ENCODE measurements around the gene RBPMS2.
A peak's percentile ranks its signal among the peaks of the same experiment; 100 is the strongest.
"Not testable (repeated sequence)": the region's sequence is repeated elsewhere in the genome, so short reads cannot be mapped to it uniquely, and the experiment has no call there.

RBPMS2 gene

DNA sequence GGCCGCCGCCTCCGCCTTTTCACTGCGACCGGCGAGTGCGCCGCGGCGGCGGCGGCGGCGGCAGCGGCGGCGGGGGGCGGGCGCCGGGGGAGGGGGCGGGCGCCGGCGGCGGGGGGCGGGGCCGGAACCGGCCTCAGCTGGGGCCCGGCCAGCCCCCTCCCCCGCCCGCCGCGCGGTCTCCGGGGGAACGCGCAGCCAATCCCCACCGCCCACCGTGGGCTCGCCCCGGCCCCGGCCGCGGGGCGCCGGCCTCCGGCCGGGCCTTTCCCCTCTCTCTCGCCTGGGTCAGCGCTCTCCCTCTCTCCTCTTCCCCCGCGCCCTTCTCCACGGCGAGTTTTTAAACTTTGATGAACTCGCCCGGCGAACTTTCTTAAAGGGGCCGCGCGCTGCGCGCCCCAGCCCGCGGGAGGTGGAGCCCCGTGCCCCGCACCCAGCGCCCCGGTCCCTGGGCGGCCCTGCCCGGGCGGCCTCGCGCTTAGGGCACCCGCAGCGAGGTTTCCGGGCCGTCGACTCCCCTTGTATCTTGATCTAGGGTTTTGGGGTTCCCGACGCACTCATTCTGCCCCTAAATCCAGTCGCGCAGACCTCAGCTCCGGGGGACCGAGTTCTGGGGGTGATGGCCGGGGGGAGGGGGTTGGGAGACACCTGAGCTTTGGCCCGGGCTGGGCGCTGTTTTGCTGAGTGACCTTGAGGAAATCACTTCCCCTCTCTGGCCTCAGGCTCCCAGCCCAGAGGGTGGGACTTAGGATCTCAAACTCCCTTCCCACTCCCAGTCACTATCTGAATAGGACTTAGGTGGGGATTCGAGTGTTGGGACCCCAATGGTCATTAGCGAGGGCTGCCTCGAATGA is at the start of gene RBPMS2:
Gene RBPMS2, minus strand, starts transcription at position 39 of the 851 bp plus-strand sequence. CDS start 270 bp downstream, outside the sequence.
- peak within 1 kb of the TSS; percentile 80 for H2AFZ ChIP-seq (ENCODE audit: low read depth, low read length)
- peak; percentile 20 for DNase-seq
- H3K9ac ChIP-seq (ENCODE audit: low read depth, low read length), result peak within 1 kb of the TSS; percentile 55
- H4K20me1 ChIP-seq (ENCODE audit: insufficient read depth, low read length), result no peaks in the 10 kb centered on the region
- H3K79me2 ChIP-seq (ENCODE audit: insufficient read depth, low read length), result no peaks in the 10 kb centered on the region
- peak within 1 kb of the TSS; percentile 85 for H3K4me2 ChIP-seq (ENCODE audit: insufficient read depth, low read length)
- H3K27ac ChIP-seq (ENCODE audit: low read length), result no peak within 1 kb of the TSS; the same call in 1 of the 2 replicates
- peak within 1 kb of the TSS; percentile 47 to 62; a peak in 3 of 4 replicates for H3K4me3 ChIP-seq (ENCODE audit: low read depth in 1 of 2, low read length in 2 of 2)
- H3K27me3 ChIP-seq (ENCODE audit: insufficient read depth, low read length, poor library complexity), result no peaks in the 10 kb centered on the region
- H3K4me1 ChIP-seq (ENCODE audit: insufficient read depth, low read length), result peaks cover 7% of the 10 kb centered on the region
- no peaks in the 10 kb centered on the region for H3K36me3 ChIP-seq (ENCODE audit: insufficient read depth, low read length)
- TF ChIP-seq EZH2 (IDR thresholded peaks at IDR 0.05; ENCODE audit: borderline replicate concordance, low read depth, low read length, severe bottlenecking) (no peak), CTCF (IDR thresholded peaks at IDR 0.05; ENCODE audit: borderline replicate concordance, extremely low read depth, low read length, poor library complexity, severe bottlenecking) (no peak)
- no peaks in the 10 kb centered on the region for H3K9me3 ChIP-seq (ENCODE audit: insufficient read depth, low read length, severe bottlenecking)
- ATAC-seq (ENCODE audit: insufficient read depth, low read depth), result peak; percentile 74

GRCh38 chr15:64824929-64825430 is 49.6 kb upstream of the RBPMS2 start:
- H3K36me3 ChIP-seq (ENCODE audit: insufficient read depth, low read length), result peaks cover 17% of the 10 kb centered on the region
- no peaks in the 10 kb centered on the region for H3K27me3 ChIP-seq (ENCODE audit: insufficient read depth, low read length, poor library complexity)
- no peak for DNase-seq
- peak overlapping the region; percentile 73 for H3K9ac ChIP-seq (ENCODE audit: low read depth, low read length)
- peaks cover 28% of the 10 kb centered on the region for H3K4me1 ChIP-seq (ENCODE audit: insufficient read depth, low read length)
- TF ChIP-seq EZH2 (IDR thresholded peaks at IDR 0.05; ENCODE audit: borderline replicate concordance, low read depth, low read length, severe bottlenecking) (no peak), CTCF (IDR thresholded peaks at IDR 0.05; ENCODE audit: borderline replicate concordance, extremely low read depth, low read length, poor library complexity, severe bottlenecking) (no peak)
- H3K4me3 ChIP-seq (ENCODE audit: low read depth in 1 of 2, low read length in 2 of 2), result peak overlapping the region; percentile 39 to 80
- peaks cover 10% of the 10 kb centered on the region for H3K79me2 ChIP-seq (ENCODE audit: insufficient read depth, low read length)
- no peaks in the 10 kb centered on the region; the same call in 1 of the 2 replicates for H4K20me1 ChIP-seq (ENCODE audit: insufficient read depth, low read length)
- peak overlapping the region; percentile 75 for H3K27ac ChIP-seq (ENCODE audit: low read length)
- peak overlapping the region; percentile 96 for H3K4me2 ChIP-seq (ENCODE audit: insufficient read depth, low read length)
- peak overlapping the region; percentile 96 for H2AFZ ChIP-seq (ENCODE audit: low read depth, low read length)
- H3K9me3 ChIP-seq (ENCODE audit: insufficient read depth, low read length, severe bottlenecking), result no peaks in the 10 kb centered on the region
- peak; percentile 15; the same call in 2 of the 3 replicates for ATAC-seq (ENCODE audit: insufficient read depth, low read depth)

- Histone ChIP-seq H3K79me2 (ENCODE audit: insufficient read depth, low read length) (no peaks in the 10 kb centered on the region), H3K27ac (ENCODE audit: low read length) (no peak overlapping the region), H3K9ac (ENCODE audit: low read depth, low read length) (no peak overlapping the region), H3K4me1 (ENCODE audit: insufficient read depth, low read length) (no peaks in the 10 kb centered on the region), H2AFZ (ENCODE audit: low read depth, low read length) (no peak overlapping the region), H4K20me1 (ENCODE audit: insufficient read depth, low read length) (no peaks in the 10 kb centered on the region; the same call in 1 of the 2 replicates), H3K9me3 (ENCODE audit: insufficient read depth, low read length, severe bottlenecking) (no peaks in the 10 kb centered on the region), H3K4me2 (ENCODE audit: insufficient read depth, low read length) (no peak overlapping the region), H3K36me3 (ENCODE audit: insufficient read depth, low read length) (peaks cover 26% of the 10 kb centered on the region), H3K27me3 (ENCODE audit: insufficient read depth, low read length, poor library complexity) (no peaks in the 10 kb centered on the region), H3K4me3 (ENCODE audit: low read depth in 1 of 2, low read length in 2 of 2) (no peak overlapping the region)
- TF ChIP-seq EZH2 (IDR thresholded peaks at IDR 0.05; ENCODE audit: borderline replicate concordance, low read depth, low read length, severe bottlenecking), result no peak
- no peak for TF ChIP-seq CTCF (IDR thresholded peaks at IDR 0.05; ENCODE audit: borderline replicate concordance, extremely low read depth, low read length, poor library complexity, severe bottlenecking)
- DNase-seq (no peak), ATAC-seq (ENCODE audit: insufficient read depth, low read depth) (no peak)
These were observed 41.1 kb upstream of the RBPMS2 start for GRCh38 chr15:64816452-64816851.

- H3K79me2 ChIP-seq (ENCODE audit: insufficient read depth, low read length); H3K4me3 ChIP-seq (ENCODE audit: low read depth in 1 of 2, low read length in 2 of 2); H3K9me3 ChIP-seq (ENCODE audit: insufficient read depth, low read length, severe bottlenecking); H4K20me1 ChIP-seq (ENCODE audit: insufficient read depth, low read length); H3K4me1 ChIP-seq (ENCODE audit: insufficient read depth, low read length); ATAC-seq (ENCODE audit: insufficient read depth, low read depth); H3K9ac ChIP-seq (ENCODE audit: low read depth, low read length); DNase-seq; H3K27ac ChIP-seq (ENCODE audit: low read length); H3K27me3 ChIP-seq (ENCODE audit: insufficient read depth, low read length, poor library complexity); H3K4me2 ChIP-seq (ENCODE audit: insufficient read depth, low read length); H2AFZ ChIP-seq (ENCODE audit: low read depth, low read length): not testable (repeated sequence)
- peaks cover 15% of the 10 kb centered on the region for H3K36me3 ChIP-seq (ENCODE audit: insufficient read depth, low read length)
These were observed 39.6 kb upstream of the RBPMS2 start for GRCh38 chr15:64814965-64815364.

DNA sequence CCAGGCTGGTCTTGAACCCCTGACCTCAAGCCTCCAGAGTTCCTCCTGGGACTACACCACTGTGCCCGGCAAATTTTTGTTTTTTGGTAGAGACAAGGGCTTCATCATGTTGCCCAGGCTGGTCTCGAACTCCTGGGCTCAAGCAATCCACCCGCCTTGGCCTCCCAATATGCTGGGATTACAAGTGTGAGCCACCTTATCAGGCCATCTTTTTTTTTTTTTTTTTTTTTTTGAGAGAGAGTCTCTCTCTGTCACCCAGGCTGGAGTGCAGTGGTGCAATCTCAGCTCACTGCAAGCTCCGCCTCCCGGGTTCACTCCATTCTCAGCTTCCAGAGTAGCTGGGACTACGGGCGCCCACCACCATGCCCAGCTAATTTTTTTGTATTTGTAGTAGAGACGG is 38.9 kb upstream of the RBPMS2 start:
- H3K4me2 ChIP-seq (ENCODE audit: insufficient read depth, low read length); H2AFZ ChIP-seq (ENCODE audit: low read depth, low read length); H3K27ac ChIP-seq (ENCODE audit: low read length); DNase-seq; H3K4me3 ChIP-seq (ENCODE audit: low read depth in 1 of 2, low read length in 2 of 2); ATAC-seq (ENCODE audit: insufficient read depth, low read depth); H4K20me1 ChIP-seq (ENCODE audit: insufficient read depth, low read length); H3K9me3 ChIP-seq (ENCODE audit: insufficient read depth, low read length, severe bottlenecking); H3K27me3 ChIP-seq (ENCODE audit: insufficient read depth, low read length, poor library complexity); H3K4me1 ChIP-seq (ENCODE audit: insufficient read depth, low read length); H3K9ac ChIP-seq (ENCODE audit: low read depth, low read length); H3K79me2 ChIP-seq (ENCODE audit: insufficient read depth, low read length); H3K36me3 ChIP-seq (ENCODE audit: insufficient read depth, low read length): not testable (repeated sequence)

All from DND-41 (cell line).